GM18519 (cell line): ENCODE measurements around the gene GGT6.

Source experiments
- ATAC-seq: cut with Tn5 transposase; IDR thresholded peaks from one replicate; pipeline ENCODE4 v1.9.1; 2021; ENCODE audit warnings: mild to moderate bottlenecking, moderate library complexity; ENCODE audit not compliant: unreplicated experiment, low FRiP score

The GGT6 gene

GRCh38 chr17:4554997-4555799 is 5.2 kb downstream of the GGT6 start, which contains the start of gene MYBBP1A:
Gene MYBBP1A (minus strand): TSS chr17:4555384. CDS start chr17:4555324, 60 bp downstream.
- peak; percentile 67 for ATAC-seq

GRCh38 chr17:4554441-4554996 is 5.9 kb downstream of the GGT6 start:
- no peak for ATAC-seq

- no peak for ATAC-seq
These were observed 6.7 kb downstream of the GGT6 start for GRCh38 chr17:4553669-4554068.

DNA sequence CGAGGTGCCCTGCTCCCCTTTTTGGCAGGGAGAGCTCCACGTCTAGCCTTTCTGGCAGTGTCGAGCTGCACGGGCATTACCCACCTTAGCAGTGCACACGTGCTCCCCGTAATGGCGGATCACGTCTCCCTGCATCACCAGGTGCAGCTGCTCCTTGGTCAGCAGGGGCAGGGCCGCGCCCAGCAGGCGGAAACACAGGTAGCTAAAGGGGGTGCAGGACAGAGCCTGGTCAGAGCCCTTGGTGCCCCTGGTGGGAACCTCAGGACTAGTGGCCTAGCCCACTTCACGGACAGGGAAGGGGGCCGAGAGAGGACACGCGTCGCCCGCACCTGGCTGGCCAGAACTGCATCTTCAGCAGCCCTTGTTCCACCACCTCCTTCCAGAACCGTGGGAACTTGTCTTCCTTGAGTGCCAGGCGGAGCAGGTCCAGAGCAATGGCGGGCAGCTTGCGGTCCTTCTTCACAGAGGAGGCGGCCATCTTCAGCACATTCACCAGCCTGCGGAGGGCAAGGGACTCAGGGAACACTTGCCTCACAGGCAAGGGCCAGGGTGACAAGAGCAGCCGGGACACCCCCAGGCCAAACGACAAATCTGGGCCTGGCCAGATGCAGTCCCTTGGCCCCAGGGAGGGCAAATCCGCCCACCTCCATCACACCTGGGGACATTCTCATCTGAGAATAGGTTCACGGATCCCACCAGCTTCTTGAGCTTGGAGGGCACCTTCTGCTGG is 8.4 kb downstream of the GGT6 start:
- ATAC-seq, result no peak

DNA sequence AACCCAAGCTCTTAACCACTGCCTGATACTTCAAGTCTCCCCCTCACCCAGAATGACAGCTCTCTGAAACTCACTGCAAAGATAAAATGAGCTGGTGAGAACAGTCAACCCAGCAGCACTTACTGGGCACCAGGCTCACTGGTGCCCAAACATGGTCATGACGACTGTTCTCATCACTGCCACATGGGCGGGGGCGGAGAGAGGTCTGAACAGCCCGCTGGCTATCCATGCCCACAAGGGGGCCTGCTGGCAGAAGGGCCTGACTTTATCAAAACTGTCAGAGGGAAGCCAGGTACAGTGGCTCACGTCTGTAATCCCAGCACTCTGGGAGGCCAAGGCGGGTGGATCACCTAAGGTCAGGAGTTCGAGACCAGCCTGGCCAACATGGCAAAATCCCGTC is 9.2 kb downstream of the GGT6 start:
- ATAC-seq, result no peak

GRCh38 chr17:4550534-4551039 is 9.8 kb downstream of the GGT6 start:
- ATAC-seq, result no peak

GRCh38 chr17:4549781-4550533 is 10.4 kb downstream of the GGT6 start:
- no peak for ATAC-seq

- ATAC-seq, result no peak
These were observed 11.5 kb downstream of the GGT6 start for GRCh38 chr17:4548721-4549531.

DNA sequence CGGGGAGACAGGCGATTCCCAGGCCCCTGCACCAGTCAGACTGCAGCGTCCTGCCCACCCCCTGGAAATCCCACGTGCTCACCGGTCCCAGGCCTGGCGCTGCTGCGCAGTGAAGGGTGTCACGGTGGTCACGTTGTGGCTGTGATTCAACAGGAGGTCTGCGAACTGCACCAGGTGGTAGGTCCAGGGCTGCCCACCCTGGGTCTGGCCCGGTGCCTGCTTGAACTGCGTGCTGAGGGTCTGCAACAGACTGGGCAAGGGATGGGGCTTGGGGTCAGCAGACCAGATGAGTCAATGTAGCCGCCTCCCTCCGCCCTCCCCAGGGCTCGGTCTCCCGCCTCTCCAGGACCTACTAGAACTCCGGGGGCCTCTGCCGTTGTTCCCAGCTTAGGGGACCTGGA is 12.3 kb downstream of the GGT6 start:
- no peak for ATAC-seq

GRCh38 chr17:4547118-4547906 is 13.1 kb downstream of the GGT6 start:
- no peak for ATAC-seq

- ATAC-seq, result no peak
These were observed 15.0 kb downstream of the GGT6 start for GRCh38 chr17:4545217-4545951.

DNA sequence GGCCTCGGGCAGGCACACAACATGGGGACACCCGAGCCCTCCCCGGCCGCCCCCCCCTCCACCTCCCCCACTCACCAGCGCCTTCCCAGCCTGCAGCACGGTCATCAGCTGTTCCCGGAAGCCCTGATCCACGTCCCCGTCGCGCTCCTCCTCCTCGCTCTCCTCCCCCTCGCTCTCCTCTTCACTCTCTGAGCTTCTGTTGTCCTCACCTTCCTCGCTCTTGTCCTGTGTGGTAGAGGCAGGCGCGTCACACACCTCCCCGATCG is 15.5 kb downstream of the GGT6 start:
- ATAC-seq, result no peak

DNA sequence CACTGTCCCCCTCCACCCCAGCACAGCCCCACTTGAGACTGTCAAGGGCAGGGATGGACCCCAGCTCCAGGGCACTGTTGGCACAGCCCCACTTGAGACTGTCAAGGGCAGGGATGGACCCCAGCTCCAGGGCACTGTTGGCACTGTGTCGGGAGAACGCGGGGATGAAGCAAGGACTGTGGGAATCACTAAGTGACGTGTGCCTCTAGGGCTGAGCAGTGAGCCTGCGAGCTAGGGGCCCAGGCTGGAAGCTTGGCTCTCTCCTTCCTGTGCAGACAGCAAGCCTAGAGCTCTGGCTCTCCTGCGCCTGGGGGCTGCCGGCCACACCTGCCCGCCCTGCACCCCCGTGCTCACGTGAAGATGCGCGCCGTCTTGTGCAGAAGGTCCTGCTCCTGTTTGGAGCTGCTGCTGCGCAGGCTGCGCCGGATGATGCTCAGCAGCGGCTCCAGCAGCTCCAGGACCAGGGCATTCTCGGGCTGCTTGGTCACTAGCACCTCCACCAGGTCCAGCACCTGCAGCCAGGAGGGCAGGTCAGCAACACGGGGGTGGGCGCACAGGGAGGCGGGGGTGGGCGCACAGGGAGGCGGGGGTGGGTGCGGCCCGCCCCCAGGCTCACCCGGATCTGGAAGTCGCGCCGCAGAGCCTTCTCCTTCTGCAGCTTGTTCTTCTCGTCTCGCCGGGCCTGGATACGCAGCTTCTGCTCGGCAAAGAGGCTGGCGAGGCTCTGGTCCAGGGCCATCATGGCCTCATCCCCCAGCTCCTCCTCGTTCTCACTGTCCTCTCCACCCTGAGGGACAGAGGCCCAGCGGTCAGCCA is 16.0 kb downstream of the GGT6 start:
- no peak for ATAC-seq

DNA sequence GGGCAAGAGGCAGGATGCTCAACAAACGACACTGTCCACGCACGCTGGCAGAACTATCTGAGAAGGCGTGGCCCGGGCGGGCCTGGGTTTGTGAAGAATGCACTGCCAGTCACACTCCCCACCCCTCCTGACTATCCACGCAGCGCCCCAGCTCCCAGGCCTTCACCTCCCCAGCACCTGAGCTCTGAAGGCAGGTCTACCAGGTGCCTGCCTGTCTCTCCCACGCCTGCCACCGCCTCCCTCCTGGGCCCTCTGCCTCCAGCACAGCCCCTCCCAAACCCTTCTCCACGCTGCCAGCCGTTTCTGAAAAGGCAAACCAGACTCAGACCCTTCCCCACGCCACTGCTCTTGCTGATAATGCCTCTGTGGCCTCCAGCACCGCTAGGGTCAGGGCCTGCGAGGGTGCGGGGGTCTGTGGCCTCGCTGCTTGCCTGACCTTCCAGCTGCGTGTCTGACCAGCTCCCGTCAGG is 16.8 kb downstream of the GGT6 start:
- ATAC-seq, result no peak

GRCh38 chr17:4542726-4543191 is 17.6 kb downstream of the GGT6 start:
- ATAC-seq, result no peak

- no peak for ATAC-seq
These were observed 18.2 kb downstream of the GGT6 start for GRCh38 chr17:4542003-4542725.
